Measurements from ENCODE around the gene CD59.
"Not testable (repeated sequence)": the region's sequence is repeated elsewhere in the genome, so short reads cannot be mapped to it uniquely, and the experiment has no call there.

The CD59 gene

DNA sequence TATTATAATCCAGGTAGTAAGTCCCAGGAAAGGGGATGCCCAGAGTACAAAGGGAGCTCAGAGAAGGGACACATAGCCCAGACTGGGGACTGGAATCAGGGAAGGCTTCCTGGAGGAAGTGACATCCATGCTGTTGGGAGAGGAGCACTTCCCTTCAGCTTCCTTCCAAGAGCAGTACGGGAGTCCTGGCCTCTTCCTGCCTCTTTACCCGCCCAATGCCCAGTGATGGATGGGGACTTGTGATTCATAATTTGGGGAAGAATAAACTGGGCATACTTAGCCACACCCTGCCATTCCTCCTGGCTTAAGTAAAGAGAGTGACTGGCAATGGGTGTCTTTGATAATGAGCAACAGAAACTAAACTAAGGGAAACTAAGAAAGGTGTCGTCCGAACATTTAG is 47.1 kb downstream of the CD59 start:
- TF ChIP-seq, protein P1, sequence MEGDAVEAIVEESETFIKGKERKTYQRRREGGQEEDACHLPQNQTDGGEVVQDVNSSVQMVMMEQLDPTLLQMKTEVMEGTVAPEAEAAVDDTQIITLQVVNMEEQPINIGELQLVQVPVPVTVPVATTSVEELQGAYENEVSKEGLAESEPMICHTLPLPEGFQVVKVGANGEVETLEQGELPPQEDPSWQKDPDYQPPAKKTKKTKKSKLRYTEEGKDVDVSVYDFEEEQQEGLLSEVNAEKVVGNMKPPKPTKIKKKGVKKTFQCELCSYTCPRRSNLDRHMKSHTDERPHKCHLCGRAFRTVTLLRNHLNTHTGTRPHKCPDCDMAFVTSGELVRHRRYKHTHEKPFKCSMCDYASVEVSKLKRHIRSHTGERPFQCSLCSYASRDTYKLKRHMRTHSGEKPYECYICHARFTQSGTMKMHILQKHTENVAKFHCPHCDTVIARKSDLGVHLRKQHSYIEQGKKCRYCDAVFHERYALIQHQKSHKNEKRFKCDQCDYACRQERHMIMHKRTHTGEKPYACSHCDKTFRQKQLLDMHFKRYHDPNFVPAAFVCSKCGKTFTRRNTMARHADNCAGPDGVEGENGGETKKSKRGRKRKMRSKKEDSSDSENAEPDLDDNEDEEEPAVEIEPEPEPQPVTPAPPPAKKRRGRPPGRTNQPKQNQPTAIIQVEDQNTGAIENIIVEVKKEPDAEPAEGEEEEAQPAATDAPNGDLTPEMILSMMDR (IDR thresholded peaks at IDR 0.05; ENCODE audit: insufficient read depth, missing control alignments), result no peak
- FAIRE-seq (no peak), DNase-seq (ENCODE audit: insufficient read length, low spot score) (no peak)

DNA sequence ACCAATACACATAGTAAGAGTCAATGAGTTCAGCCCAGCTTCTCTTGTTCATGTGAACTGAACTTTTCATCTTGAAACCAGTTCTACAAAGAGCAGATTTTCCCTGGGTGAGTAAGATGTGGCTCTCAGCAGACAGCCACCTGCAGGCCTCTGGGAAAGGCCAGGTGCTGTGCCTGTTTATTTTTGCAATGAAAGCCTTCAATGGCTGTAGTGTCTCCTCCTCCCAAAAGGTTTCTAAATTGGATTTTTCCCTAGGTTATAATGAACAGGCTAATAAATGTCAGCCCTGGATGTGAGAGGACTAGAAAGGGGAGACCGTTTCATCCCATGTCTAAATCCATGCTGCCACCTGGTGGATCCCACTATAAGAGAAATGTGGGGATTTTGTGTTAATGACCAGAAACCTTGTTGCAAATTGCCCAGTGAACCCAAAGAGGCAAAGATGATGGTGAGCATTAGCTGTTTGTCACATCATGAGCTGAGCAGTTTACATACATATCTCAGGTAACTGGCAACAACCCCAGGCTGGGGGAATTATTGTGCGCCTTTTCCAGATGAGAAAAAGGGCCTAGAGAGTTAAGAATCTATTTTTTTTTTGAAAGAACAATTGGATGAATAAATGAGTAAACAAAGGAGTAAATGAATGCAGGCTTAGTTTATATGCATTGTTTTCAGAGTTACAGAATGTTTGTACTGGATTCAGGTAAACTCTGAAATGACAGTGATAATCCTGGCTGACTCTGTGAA is 48.3 kb downstream of the CD59 start:
- FAIRE-seq (peak; percentile 90), DNase-seq (ENCODE audit: insufficient read length, low spot score) (peak; percentile 52)
- TF ChIP-seq, protein P1 (IDR thresholded peaks at IDR 0.05; ENCODE audit: insufficient read depth, missing control alignments), result peak; percentile 70

DNA sequence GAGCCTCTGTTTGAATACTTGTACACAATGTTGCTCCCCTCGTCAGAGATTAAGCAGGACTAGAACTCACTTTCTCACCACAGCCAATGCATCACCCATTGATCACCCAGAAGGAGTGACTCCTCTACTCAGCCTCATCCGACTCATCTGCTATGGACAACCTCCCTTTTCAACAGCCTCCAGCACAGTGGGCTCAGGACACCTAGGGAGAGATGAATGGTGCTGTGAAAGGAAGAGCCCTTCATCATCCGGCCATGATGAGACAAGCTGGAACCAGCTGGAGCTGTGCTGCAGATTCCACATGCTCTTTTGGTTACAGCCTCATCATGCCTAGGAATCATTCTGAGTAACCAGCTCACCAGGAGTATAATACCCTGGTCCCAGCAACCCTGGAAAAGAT is 51.1 kb downstream of the CD59 start:
- no peak for DNase-seq (ENCODE audit: insufficient read length, low spot score)
- FAIRE-seq, result no peak
- TF ChIP-seq, protein P1 (IDR thresholded peaks at IDR 0.05; ENCODE audit: insufficient read depth, missing control alignments), result no peak

DNA sequence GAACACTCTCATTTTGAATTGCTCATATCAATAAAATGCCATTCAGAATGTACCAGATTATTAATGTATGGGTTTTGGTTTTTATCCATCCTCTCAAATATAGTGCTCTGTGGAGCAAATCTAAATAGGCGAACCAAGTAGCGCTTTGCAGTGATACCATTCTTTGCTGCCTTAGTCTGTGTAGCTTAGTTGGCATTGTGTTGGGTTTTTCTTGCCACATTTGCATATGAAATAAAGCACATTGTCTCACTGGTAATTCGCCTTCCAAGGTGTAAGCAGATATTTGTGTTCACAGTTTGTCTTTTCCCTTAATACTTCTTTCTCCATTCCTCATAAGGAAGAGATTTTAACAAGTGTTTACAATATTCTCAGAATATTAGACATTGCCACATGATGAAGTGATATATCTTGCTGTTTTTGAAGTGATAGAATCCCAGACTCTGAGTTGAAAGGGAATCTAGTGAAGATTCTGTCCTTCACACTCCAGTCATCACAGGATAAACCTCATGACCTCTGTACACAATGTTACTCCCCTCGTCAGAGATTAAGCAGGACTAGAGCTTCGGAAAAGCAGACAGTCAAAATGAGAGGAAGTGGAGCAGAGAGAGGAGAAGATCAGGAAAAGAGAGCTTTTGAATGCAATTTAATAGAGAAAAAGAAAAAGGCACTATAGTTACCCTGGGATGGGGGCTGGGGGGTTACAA is 52.1 kb downstream of the CD59 start:
- FAIRE-seq (no peak), DNase-seq (ENCODE audit: insufficient read length, low spot score) (no peak)
- TF ChIP-seq, protein P1 (IDR thresholded peaks at IDR 0.05; ENCODE audit: insufficient read depth, missing control alignments), result no peak

DNA sequence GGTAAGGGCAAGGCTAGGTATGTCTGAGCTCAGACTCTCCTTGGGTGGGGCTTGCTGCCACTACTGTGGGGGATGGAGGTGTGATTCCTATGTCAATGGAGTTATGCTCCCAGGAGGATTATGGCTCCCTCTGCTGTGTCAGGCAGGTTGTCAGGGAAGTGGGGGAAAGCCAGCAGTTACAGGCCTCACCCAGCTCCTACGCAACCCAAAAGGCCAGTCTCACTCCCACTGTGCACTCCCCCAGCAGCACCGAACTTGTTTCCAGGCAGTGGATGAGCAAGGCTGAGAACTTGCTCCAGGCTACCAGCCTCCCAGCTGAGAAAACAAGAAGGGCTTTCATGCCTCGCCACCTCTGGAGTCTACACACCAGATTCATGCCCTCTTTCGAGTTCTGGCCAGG is 53.8 kb downstream of the CD59 start:
- DNase-seq (ENCODE audit: insufficient read length, low spot score) (no peak), FAIRE-seq (no peak)
- TF ChIP-seq, protein P1 (IDR thresholded peaks at IDR 0.05; ENCODE audit: insufficient read depth, missing control alignments), result no peak

DNA sequence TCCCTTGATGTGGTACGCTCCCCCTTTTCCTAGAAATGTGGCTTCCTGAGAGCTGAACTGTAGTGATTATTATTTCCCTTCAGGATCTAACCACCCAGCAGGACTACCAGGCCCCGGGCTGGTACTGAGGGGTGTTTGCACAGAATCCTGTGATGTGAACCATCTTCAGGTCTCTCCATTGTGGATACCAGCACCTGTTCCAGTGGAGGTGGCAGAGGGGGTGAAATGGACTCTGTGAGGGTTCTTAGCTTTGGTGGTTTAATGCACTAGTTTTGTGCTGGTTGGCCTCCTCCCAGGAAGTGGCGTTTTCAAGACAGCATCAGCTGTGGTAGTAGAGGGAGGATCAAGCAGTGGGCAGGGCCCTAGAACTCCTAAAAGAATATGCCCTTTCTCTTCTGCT is 54.2 kb downstream of the CD59 start:
- FAIRE-seq, result no peak

DNA sequence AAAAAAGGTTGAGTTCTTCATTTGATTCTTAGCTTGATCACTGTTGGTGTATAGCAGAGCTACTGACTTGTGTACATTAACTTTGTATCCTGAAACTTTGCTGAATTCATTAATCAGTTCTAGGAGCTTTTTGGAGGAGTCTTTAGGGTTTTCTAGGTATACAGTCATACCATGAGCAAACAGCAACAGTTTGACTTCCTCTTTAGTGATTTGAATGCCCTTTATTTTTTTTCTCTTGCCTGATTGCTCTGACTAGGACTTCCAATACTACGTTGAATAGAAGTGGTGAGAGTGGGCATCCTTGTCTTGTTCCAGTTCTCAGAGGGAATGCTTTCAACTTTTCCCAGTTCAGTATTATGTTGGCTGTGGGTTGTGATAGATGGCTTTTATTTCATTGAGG is 57.6 kb downstream of the CD59 start:
- FAIRE-seq; DNase-seq (ENCODE audit: insufficient read length, low spot score): not testable (repeated sequence)

More for the DNA sequence above, 54.2 kb downstream of the CD59 start:
- DNase-seq (ENCODE audit: insufficient read length, low spot score), result no peak
- TF ChIP-seq, protein P1 (IDR thresholded peaks at IDR 0.05; ENCODE audit: insufficient read depth, missing control alignments), result no peak
